Measurements from ENCODE around the gene NAT14.
"Not testable (repeated sequence)": the region's sequence is repeated elsewhere in the genome, so short reads cannot be mapped to it uniquely, and the experiment has no call there.

NAT14 gene

GRCh38 chr19:55503157-55503501, 18.1 kb downstream of the NAT14 start:
- DNase-seq (ENCODE audit: low spot score) = no peak

DNA sequence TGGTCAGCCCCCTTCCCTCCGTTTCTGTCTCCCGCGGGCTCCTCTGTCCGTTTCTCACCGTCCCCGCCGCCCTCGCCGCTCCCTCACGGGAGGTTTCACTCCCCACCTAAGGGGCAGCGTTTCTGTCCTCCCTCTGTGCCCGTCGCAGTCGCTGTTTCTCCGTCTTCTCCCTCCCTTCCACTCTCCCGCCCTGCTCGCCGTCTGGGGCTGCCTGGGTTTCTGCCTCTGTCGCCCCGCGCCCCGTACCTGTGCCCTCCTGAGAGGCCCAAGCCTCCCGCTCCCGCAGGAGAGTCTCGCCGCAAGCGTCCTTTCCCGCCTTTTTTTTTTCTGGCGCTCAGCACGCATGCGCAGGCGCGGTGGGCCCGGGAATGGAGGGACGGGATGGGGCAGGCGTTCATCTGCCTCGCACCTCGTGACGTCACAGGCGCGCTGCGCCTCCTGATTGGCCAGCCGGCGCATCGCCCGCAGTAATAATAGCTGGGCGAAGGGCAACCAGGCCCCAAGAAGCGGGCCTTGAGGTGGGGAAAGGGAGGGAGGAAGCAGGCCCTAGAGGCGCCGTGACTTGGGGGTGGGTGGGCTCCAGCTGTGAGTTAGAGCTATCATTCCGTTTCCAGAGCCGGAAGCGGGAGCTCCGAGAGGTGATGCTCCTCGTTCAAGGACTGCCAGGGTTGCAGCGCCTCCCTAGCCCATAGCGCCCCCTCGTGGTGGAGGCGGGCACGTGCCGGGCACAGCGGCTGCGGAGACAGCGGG, 18.7 kb downstream of the NAT14 start:
- peak; percentile 94 for DNase-seq (ENCODE audit: low spot score)

DNA sequence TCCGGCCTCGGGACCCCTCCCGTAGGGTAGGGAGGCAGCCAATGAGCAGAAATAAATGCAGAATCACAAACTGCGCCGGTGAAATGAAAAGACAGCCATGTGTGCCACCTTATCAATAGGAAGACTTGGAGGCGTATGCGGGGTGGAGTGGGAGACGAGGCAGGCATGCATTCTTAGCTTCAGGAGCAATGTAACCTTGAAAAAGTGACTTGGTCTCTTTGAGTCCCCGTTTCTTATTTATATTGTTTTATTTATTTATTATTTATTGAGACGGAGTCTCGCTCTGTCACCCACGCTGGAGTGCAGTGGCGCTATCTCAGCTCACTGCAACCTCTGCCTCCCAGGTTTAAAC, 19.2 kb downstream of the NAT14 start:
- DNase-seq (ENCODE audit: low spot score) = no peak

GRCh38 chr19:55504981-55505380, 20.0 kb downstream of the NAT14 start:
- DNase-seq (ENCODE audit: low spot score) = no peak

DNA sequence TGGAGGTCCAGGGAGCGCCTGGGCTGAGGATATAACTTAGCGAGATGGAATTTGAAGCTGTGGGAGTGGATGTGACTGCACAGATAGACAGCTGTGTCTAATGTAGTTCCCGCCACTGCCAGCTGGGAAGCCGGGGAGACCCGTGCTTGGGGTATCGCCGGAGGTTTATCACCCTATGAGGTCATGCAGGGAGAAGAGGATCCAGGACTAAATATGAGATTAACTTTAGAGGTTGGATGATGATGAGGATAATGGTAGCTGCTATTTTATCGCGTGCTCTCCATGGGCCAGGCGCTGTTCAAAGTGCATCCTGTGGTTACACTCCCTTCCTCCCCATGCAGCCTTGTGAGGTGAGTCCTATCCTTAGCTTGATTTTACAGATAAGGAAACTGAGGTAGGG, 23.1 kb downstream of the NAT14 start:
- DNase-seq (ENCODE audit: low spot score) = no peak

GRCh38 chr19:55516878-55517620, 32.1 kb downstream of the NAT14 start:
- peak; percentile 95 for DNase-seq (ENCODE audit: low spot score)

DNA sequence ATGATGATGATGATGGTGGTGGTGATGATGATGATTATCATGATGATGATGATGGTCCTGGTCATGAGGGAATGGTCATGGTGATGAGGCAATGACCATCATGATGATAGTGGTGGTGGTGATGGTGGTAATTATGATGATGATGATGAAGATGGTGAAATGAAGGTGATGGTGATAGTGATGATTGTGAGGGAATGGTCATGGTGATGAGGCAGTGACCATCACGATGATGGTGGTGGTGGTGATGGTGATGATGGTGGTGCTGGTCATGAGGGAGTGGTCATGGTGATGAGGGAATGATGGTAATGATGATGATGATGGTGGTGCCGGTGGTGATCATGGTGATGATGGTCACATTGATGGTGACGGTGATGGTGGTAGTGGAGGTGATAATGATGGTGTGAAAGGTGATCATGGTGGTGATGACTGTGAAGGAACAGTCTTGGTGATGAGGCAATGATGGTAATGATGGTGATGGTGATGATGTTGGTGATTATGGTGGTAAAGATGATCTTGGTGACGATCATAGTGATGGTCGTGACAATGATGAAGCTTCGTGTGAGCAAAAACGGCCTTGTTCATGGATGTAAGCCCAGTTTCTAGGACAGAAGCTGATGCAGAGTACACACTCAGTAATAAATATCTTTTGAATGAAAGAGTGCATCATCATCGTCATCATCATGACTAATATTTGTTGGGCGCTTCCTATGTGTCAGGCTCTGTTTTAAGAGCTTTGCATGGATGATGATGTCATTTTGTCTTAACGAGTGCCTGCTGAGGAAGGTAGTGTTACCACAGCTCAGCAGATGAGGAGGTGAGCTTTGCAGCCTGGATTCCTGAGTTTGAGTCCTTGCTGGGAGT, 34.7 kb downstream of the NAT14 start:
- DNase-seq (ENCODE audit: low spot score) = no peak

DNA sequence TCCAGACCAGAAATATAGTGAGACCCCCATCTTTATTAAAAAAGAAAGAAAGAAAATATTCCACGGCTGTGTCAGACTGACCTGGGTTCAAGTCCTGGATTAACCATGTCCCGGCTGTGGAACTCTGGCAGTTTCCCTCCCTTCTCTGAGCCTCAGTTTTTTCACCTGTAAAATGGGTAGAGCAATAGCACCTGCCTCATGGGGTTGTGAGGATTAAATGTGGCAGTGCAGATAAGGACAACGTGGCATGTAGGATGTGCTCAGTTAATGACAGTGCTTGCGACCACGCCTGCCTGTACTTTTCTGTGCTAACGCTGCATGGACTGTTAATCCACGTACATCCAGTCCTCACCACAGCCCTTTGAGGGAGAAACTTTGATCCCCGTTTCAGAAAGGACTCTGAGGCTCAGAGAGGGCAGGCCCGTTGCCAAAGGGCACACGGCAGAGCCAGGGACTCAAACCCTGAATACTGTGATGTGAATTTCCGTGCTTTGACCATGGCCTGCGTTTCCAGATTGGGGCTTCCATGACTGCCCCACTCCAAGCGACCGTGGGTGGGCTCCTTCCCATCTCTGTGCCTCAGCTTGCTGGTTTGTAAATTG, 35.8 kb downstream of the NAT14 start:
- DNase-seq (ENCODE audit: low spot score) = no peak

- no peak for DNase-seq (ENCODE audit: low spot score)
These were observed 40.5 kb downstream of the NAT14 start for GRCh38 chr19:55525289-55526101.

GRCh38 chr19:55526216-55527196, 41.5 kb downstream of the NAT14 start:
- peak; percentile 52 for DNase-seq (ENCODE audit: low spot score)

DNA sequence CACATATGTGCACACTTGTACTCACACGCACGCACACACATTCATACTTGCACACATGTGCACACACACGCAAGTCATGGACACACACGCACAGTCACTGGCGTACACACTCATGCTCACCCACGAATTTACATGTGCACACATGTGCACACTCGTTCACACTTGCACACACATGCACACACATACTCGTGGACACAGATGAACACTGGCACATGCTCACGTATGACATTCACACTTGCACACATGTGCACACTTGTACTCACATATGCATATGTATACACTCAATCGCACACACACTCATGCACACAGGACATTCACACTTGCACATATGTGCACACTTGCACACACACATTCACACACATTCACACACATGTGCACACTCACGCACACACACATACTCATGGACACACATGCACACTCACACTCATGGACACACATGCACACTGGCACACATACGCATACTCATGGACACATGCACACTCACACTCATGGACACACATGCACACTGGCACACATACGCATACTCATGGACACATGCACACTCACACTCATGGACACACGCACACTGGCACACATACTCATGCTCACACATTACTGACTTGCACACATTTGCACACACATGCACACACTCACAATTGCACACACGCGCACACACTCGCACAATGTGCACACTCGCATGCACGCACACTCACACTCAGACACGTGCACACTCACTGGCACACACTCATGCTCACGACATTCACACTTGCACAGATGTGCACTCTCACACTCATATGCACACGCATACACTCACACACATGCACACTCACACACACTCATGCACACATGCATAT, 42.4 kb downstream of the NAT14 start:
- no peak for DNase-seq (ENCODE audit: low spot score)

- DNase-seq (ENCODE audit: low spot score) = peak; percentile 95
These were observed 43.2 kb downstream of the NAT14 start for GRCh38 chr19:55528030-55528803.

- DNase-seq (ENCODE audit: low spot score) = no peak
These were observed 44.7 kb downstream of the NAT14 start for GRCh38 chr19:55529636-55530234.

GRCh38 chr19:55530996-55531395, 46.0 kb downstream of the NAT14 start:
- DNase-seq (ENCODE audit: low spot score) = no peak

- DNase-seq (ENCODE audit: low spot score) = not testable (repeated sequence)
These were observed 49.3 kb downstream of the NAT14 start for GRCh38 chr19:55534280-55534679.

GRCh38 chr19:55535173-55535964, 50.4 kb downstream of the NAT14 start:
- DNase-seq (ENCODE audit: low spot score) = no peak

- DNase-seq (ENCODE audit: low spot score) = no peak
These were observed 51.0 kb downstream of the NAT14 start for GRCh38 chr19:55535965-55536350.

Data from cerebellar cortex (tissue), 1 donor.